Stimulated activated CD8-positive, alpha-beta memory T cell treated with anti-CD3 and anti-CD28 coated beads, Interleukin-4, amount 100 ng/mL, for 24 hours (primary cell): ENCODE results near the gene TMTC2.

Experiments
- DNase-seq: peaks from one replicate; pipeline ENCODE4 v3.0.0-alpha.2; 2020; ENCODE audit warnings: low read depth

Gene TMTC2

GRCh38 chr12:82955043-82955442, 268.3 kb downstream of the TMTC2 start:
- DNase-seq, result no peak

GRCh38 chr12:82958966-82959365, 272.3 kb downstream of the TMTC2 start:
- DNase-seq, result no peak

- DNase-seq, result no peak
These were observed 273.1 kb downstream of the TMTC2 start for GRCh38 chr12:82959821-82960220.

GRCh38 chr12:82961835-82962234, 275.1 kb downstream of the TMTC2 start:
- DNase-seq, result no peak

GRCh38 chr12:82963956-82964355, 277.2 kb downstream of the TMTC2 start:
- no peak for DNase-seq

- DNase-seq, result no peak
These were observed 277.7 kb downstream of the TMTC2 start for GRCh38 chr12:82964446-82964845.

GRCh38 chr12:82966001-82966559, 279.4 kb downstream of the TMTC2 start:
- DNase-seq, result no peak

GRCh38 chr12:82968631-82969367, 282.1 kb downstream of the TMTC2 start:
- DNase-seq, result no peak

- DNase-seq, result no peak
These were observed 283.9 kb downstream of the TMTC2 start for GRCh38 chr12:82970614-82971013.

GRCh38 chr12:82971584-82971983, 284.9 kb downstream of the TMTC2 start:
- no peak for DNase-seq

GRCh38 chr12:82972624-82973023, 285.9 kb downstream of the TMTC2 start:
- no peak for DNase-seq

GRCh38 chr12:82973592-82973991, 286.9 kb downstream of the TMTC2 start:
- no peak for DNase-seq

- DNase-seq, result no peak
These were observed 294.4 kb downstream of the TMTC2 start for GRCh38 chr12:82981150-82981549.

GRCh38 chr12:82994117-82994516, 307.4 kb downstream of the TMTC2 start:
- no peak for DNase-seq

- DNase-seq, result no peak
These were observed 309.6 kb downstream of the TMTC2 start for GRCh38 chr12:82996168-82996812.

- no peak for DNase-seq
These were observed 311.8 kb downstream of the TMTC2 start for GRCh38 chr12:82998509-82998908.

GRCh38 chr12:83003026-83003425, 316.3 kb downstream of the TMTC2 start:
- DNase-seq, result no peak

GRCh38 chr12:83005534-83006197, 319.0 kb downstream of the TMTC2 start:
- no peak for DNase-seq

- no peak for DNase-seq
These were observed 322.0 kb downstream of the TMTC2 start for GRCh38 chr12:83008703-83009102.

- no peak for DNase-seq
These were observed 323.6 kb downstream of the TMTC2 start for GRCh38 chr12:83010169-83010804.

GRCh38 chr12:83015390-83016217, 328.9 kb downstream of the TMTC2 start:
- no peak for DNase-seq
